Calu3 (cell line): ENCODE data around the gene CPXM1. TPM values are rescaled to one million over a fixed set of nuclear protein-coding genes. Genes with fewer than 3 reads are reported as not detected.

ENCODE experiments used
- BruUV-seq: library from RNA; stranded (reverse); fragments of 400-500 nt; replicated peaks from 2 replicates; lab custom pipeline; 2021; lab: Mats Ljungman, UMichigan
- CTCF ChIA-PET: fragments of 300-600 bp; sonication (Branson Sonifier 250); formaldehyde crosslinking; loops from one replicate; lab custom pipeline; 2022; ENCODE audit warnings: antibody characterized with exemption; lab: Charles Lee
- DNase-seq: peaks from one replicate; pipeline ENCODE4 v3.0.0; 2022
- H3K27ac Mint-ChIP-seq: one replicate; pipeline ENCODE4 v1.8.0; 2022; ENCODE audit warnings: mixed read lengths; ENCODE audit not compliant: unreplicated experiment
- H3K27me3 Mint-ChIP-seq: one replicate; pipeline ENCODE4 v1.8.0; 2022; ENCODE audit warnings: mixed read lengths; ENCODE audit not compliant: unreplicated experiment
- H3K36me3 Mint-ChIP-seq: one replicate; pipeline ENCODE4 v1.8.0; 2022; ENCODE audit warnings: mild to moderate bottlenecking, moderate library complexity, mixed read lengths; ENCODE audit not compliant: insufficient read depth, unreplicated experiment
- H3K4me1 Mint-ChIP-seq: one replicate; pipeline ENCODE4 v1.8.0; 2022; ENCODE audit warnings: mild to moderate bottlenecking, low read depth, mixed read lengths; ENCODE audit not compliant: unreplicated experiment
- H3K4me3 Mint-ChIP-seq: one replicate; pipeline ENCODE4 v1.8.0; 2022; ENCODE audit warnings: mild to moderate bottlenecking, low read depth, moderate library complexity, mixed read lengths; ENCODE audit not compliant: unreplicated experiment
- H3K9me3 Mint-ChIP-seq: one replicate; pipeline ENCODE4 v1.8.0; 2022; ENCODE audit warnings: low read depth, mixed read lengths; ENCODE audit not compliant: unreplicated experiment
- intact Hi-C: fragments of 100-400 bp; cut with micrococcal nuclease; formaldehyde crosslinking; loops from one replicate; pipeline ENCODE4 v1.10.0; 2022; ENCODE audit not compliant: unreplicated experiment
- total RNA-seq: library from RNA; stranded (reverse); gene quantifications from 2 replicates; pipeline ENCODE4 v1.2.3, GENCODE V29; 2022
- TF ChIP-seq, protein P1 (sequence below): fragments of 200-600 bp; IDR thresholded peaks from one replicate; pipeline ENCODE4 v1.8.0; 2022; ENCODE audit warnings: antibody characterized with exemption; ENCODE audit not compliant: unreplicated experiment

CPXM1 gene
- total RNA-seq, 1 experiment from 2014 or later = 0.14 TPM

DNA sequence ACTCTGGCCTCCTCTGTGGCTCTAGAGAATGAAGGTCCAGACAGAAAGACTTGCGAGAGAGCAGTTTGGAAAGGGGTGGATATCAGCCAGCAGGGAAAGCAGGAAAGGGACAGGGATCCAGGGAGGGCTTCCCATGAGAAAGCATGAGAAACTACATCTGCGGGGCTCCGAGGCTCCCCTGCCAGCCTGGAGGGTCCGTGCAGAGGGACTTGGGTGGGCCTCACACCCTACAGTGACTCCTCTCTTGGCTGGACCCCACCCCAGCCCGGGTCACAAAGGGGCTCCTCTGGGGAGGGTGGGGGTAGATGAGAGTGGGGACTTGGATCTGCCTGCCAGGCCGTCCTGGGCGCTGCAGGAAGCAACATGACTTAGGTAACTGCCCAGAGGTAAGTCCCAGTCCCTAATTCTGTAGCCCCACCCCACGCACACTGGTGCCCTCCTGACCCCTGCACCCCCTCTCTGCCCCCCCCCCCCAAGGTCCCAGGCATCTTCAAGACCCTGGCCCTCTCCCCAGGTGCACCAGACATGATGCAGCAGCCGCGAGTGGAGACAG lies 15.7 kb upstream of the CPXM1 start, which contains the start of gene TMEM239:
TMEM239 (plus strand) TSS at position 335 of the 553 bp plus-strand sequence; CDS start at position 526, 191 bp downstream.
- H3K36me3 Mint-ChIP-seq = no peaks in the 10 kb centered on the region
- DNase-seq = no peak
- H3K4me1 Mint-ChIP-seq = no peaks in the 10 kb centered on the region
- TF ChIP-seq, protein P1, sequence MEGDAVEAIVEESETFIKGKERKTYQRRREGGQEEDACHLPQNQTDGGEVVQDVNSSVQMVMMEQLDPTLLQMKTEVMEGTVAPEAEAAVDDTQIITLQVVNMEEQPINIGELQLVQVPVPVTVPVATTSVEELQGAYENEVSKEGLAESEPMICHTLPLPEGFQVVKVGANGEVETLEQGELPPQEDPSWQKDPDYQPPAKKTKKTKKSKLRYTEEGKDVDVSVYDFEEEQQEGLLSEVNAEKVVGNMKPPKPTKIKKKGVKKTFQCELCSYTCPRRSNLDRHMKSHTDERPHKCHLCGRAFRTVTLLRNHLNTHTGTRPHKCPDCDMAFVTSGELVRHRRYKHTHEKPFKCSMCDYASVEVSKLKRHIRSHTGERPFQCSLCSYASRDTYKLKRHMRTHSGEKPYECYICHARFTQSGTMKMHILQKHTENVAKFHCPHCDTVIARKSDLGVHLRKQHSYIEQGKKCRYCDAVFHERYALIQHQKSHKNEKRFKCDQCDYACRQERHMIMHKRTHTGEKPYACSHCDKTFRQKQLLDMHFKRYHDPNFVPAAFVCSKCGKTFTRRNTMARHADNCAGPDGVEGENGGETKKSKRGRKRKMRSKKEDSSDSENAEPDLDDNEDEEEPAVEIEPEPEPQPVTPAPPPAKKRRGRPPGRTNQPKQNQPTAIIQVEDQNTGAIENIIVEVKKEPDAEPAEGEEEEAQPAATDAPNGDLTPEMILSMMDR = no peak
- no peak within 1 kb of the TSS for H3K27ac Mint-ChIP-seq
- no peaks in the 10 kb centered on the region for H3K9me3 Mint-ChIP-seq
- no peak within 1 kb of the TSS for H3K4me3 Mint-ChIP-seq
- peaks cover 65% of the 10 kb centered on the region for H3K27me3 Mint-ChIP-seq
- intact Hi-C loops = no loop called here
- BruUV-seq = no TSS peak
- CTCF ChIA-PET = no interaction called here

DNA sequence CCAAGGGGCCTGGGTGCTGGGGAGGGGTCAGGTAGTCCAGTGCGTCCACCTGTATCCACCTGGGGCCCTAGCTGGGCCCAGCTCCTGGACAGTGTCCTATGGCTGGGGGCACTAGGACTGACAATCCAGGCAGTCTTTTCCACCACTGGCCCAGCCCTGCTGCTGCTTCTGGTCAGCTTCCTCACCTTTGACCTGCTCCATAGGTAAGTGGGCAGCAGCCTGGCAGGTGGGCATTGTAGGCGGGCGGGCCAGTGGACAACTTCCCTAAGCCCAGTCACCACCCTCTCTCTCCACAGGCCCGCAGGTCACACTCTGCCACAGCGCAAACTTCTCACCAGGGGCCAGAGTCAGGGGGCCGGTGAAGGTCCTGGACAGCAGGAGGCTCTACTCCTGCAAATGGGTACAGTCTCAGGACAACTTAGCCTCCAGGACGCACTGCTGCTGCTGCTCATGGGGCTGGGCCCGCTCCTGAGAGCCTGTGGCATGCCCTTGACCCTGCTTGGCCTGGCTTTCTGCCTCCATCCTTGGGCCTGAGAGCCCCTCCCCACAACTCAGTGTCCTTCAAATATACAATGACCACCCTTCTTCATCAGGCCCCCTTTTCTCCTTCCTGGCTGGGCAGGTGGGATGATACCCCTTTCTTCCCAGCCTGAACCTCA lies 14.9 kb upstream of the CPXM1 start:
- CTCF ChIA-PET = no interaction called here
- Mint-ChIP-seq H3K27ac (no peak overlapping the region), H3K27me3 (peaks cover 62% of the 10 kb centered on the region), H3K36me3 (no peaks in the 10 kb centered on the region), H3K4me3 (no peak overlapping the region), H3K4me1 (no peaks in the 10 kb centered on the region), H3K9me3 (no peaks in the 10 kb centered on the region)
- intact Hi-C loops = no loop called here
- DNase-seq = no peak
- BruUV-seq = no TSS peak
- TF ChIP-seq, protein P1 = no peak

DNA sequence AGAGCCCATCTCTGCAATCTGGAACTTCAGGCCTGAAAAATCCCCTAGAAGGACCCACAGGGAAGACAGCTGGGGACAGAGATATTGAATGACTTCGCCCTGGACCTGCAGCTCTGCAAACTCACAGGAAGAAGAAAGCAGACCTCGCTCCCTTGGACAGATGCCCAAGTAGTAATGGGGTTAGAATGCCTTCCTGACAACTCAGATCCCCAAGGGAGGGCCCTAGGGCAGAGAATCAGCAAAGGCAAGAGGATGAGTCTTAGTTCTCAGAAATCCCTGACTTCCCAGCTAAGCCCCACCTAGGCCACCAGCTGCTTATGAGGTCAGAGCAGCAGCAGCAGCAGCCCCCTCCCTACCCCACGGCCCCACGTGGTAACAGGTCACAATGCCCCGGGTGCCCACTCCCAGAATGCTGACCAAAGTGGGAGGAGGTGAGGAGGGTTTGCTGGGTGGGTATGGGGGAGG lies 14.2 kb upstream of the CPXM1 start, which contains the start of gene C20orf141:
C20orf141 (plus strand) TSS at position 401 of the 465 bp plus-strand sequence. CDS start 198 bp downstream, outside the sequence.
- H3K9me3 Mint-ChIP-seq = no peaks in the 10 kb centered on the region
- no peak for DNase-seq
- TF ChIP-seq, protein P1 = no peak
- no peaks in the 10 kb centered on the region for H3K36me3 Mint-ChIP-seq
- H3K27ac Mint-ChIP-seq = no peak within 1 kb of the TSS
- peaks cover 55% of the 10 kb centered on the region for H3K27me3 Mint-ChIP-seq
- H3K4me3 Mint-ChIP-seq = no peak within 1 kb of the TSS
- CTCF ChIA-PET = interaction anchor here (0.7 kb wide), 1 partner anchor 9 kb away, joined by 4 read pairs; no protein-coding TSS in a partner anchor
- BruUV-seq = no TSS peak
- no peaks in the 10 kb centered on the region for H3K4me1 Mint-ChIP-seq
- intact Hi-C loops = no loop called here

DNA sequence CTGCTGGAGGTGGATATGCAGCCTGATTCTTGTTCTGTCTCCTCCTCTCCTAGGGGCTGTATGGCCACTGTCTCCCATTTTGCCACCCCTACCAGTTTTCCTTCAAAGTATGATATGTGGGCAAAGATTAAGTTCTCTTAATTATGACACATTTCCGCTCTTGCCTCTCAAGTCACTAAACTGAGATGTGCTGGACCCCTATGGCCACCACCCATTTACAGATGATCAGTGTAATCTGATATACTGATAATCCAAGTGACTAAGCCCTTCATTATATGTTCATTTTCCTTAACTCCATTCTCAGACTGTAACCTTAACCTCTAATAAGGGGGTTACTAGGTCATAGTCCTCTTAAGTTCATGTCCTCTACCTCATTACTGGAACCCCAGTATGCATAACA lies 13.6 kb upstream of the CPXM1 start:
- no peak for DNase-seq
- CTCF ChIA-PET = no interaction called here
- Mint-ChIP-seq H3K27ac (no peak overlapping the region), H3K36me3 (no peaks in the 10 kb centered on the region), H3K27me3 (peaks cover 56% of the 10 kb centered on the region), H3K4me3 (no peak overlapping the region), H3K9me3 (no peaks in the 10 kb centered on the region), H3K4me1 (peaks cover 3% of the 10 kb centered on the region)
- no TSS peak for BruUV-seq
- intact Hi-C loops = no loop called here
- TF ChIP-seq, protein P1 = no peak
